Measurements from ENCODE around the gene MED13L.

DNA sequence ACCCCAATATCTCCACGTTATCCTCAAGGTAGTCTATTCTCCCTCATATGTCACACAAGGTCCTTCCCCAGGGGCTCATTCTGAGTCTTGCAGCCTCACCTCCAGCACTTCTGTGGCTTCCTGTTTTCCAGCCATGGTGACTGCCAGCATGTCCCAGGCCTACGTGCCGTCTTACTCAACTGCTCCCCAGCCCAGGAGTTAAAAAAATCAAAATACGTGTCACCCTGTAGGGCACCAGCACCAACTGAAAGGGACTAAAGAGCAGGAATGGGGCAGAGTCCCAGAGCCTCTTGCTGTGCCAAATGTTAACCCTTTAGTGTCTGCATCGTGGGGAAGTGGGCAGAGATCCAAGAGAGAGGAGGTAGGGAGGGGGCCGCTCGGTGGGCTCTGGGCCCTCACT, 37.0 kb upstream of the MED13L start:
- no peak for TF ChIP-seq TAF1 (IDR thresholded peaks at IDR 0.05; ENCODE audit: borderline replicate concordance, insufficient read depth, low read length)
- no peak for TF ChIP-seq SIN3A (IDR thresholded peaks at IDR 0.05; ENCODE audit: borderline replicate concordance, insufficient read depth, low read length)

Data from PFSK-1 (cell line).